ENCODE results near the gene EFNA4. TPM values are rescaled to one million over a fixed set of nuclear protein-coding genes. Genes with fewer than 3 reads are reported as not detected.
A peak's percentile ranks its signal among the peaks of the same experiment; 100 is the strongest.

Gene EFNA4
- total RNA-seq, 1 donor from 2014 or later = 8.9 TPM

DNA sequence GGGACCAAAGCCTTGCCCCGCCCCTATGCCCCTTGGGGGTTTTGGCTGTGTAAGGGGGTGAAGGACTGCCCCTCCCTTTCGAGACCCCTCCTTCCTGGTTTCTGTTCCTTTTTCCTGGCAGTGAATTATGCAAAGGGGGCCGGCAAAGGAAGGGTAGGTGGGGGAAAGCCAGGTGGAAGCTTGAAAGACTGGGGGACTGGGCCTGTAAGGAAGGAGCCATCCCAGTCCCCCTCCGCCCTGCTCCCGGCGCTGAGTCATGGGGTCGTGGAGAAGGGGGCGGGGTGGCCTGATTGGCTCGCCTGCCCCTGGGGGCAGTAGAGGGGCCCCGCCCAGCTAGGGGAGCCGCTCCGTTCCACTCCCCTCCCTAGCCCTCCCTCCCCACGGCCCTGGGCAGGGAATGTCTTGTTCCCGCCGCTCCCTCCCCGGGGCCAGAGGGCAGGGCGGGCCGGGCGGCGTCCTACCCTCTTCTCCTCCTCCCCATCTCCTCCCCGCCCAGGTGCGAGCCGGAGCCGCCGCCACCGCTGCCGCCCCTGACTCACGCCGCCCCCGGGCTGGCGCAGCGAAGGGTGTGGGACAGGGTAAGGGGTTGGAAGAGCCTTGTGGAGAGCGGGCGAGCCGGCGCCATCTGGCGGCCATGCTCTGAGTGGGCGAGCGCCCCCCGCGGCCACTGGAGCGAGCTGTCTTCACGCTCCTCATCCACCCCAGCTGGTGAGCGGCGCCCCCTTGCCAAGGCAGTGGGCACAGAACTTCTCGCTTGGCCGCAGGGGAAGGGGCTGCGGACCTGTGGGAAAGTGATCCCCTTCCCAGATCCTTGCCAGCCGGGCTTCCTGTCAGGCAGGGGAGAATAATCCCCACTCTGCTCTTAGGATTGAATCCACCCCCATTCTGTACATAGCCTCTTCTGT lies 46.2 kb upstream of the EFNA4 start:
- no peaks in the 10 kb centered on the region for H3K27me3 Mint-ChIP-seq (ENCODE audit: low read depth)
- peaks cover 3% of the 10 kb centered on the region for H3K36me3 Mint-ChIP-seq (ENCODE audit: low read depth)
- H3K9me3 Mint-ChIP-seq (ENCODE audit: low read depth) = no peaks in the 10 kb centered on the region
- peak overlapping the region; percentile 56 for H3K4me3 Mint-ChIP-seq (ENCODE audit: unreplicated experiment)
- DNase-seq (ENCODE audit: low spot score) = no peak
- peaks cover 18% of the 10 kb centered on the region for H3K4me1 Mint-ChIP-seq (ENCODE audit: low read depth)
- TF ChIP-seq, protein P1, sequence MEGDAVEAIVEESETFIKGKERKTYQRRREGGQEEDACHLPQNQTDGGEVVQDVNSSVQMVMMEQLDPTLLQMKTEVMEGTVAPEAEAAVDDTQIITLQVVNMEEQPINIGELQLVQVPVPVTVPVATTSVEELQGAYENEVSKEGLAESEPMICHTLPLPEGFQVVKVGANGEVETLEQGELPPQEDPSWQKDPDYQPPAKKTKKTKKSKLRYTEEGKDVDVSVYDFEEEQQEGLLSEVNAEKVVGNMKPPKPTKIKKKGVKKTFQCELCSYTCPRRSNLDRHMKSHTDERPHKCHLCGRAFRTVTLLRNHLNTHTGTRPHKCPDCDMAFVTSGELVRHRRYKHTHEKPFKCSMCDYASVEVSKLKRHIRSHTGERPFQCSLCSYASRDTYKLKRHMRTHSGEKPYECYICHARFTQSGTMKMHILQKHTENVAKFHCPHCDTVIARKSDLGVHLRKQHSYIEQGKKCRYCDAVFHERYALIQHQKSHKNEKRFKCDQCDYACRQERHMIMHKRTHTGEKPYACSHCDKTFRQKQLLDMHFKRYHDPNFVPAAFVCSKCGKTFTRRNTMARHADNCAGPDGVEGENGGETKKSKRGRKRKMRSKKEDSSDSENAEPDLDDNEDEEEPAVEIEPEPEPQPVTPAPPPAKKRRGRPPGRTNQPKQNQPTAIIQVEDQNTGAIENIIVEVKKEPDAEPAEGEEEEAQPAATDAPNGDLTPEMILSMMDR (IDR thresholded peaks at IDR 0.05) = peak; percentile 100
- peak overlapping the region; percentile 69 for H3K27ac Mint-ChIP-seq (ENCODE audit: unreplicated experiment)

DNA sequence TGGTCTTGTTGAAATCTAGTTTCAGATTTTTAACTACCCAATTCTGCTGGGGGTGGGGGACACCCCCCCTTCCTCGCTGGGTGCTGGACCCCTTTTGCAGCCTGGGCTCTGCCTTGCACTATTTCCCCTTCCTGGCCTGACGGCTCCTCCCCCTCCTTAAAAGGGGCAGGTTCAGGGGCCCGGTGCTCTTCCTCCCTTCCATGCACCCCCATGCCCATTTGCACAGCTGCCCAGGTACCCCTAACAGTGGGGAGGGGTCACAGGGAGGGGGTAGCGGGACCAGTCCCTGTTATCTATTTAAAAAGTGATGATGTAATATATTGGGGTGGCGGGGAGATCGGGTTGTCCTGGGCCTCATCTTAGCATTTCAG lies 45.6 kb upstream of the EFNA4 start:
- peaks cover 19% of the 10 kb centered on the region for H3K4me1 Mint-ChIP-seq (ENCODE audit: low read depth)
- no peaks in the 10 kb centered on the region for H3K9me3 Mint-ChIP-seq (ENCODE audit: low read depth)
- H3K4me3 Mint-ChIP-seq (ENCODE audit: unreplicated experiment) = peak overlapping the region; percentile 56
- H3K27me3 Mint-ChIP-seq (ENCODE audit: low read depth) = no peaks in the 10 kb centered on the region
- H3K27ac Mint-ChIP-seq (ENCODE audit: unreplicated experiment) = peak overlapping the region; percentile 36
- TF ChIP-seq, protein P1 (IDR thresholded peaks at IDR 0.05) = peak; percentile 43
- no peak for DNase-seq (ENCODE audit: low spot score)
- peaks cover 3% of the 10 kb centered on the region for H3K36me3 Mint-ChIP-seq (ENCODE audit: low read depth)

GRCh38 chr1:155018617-155019348 lies 44.8 kb upstream of the EFNA4 start:
- H3K36me3 Mint-ChIP-seq (ENCODE audit: low read depth) = peaks cover 3% of the 10 kb centered on the region
- H3K4me3 Mint-ChIP-seq (ENCODE audit: unreplicated experiment) = no peak overlapping the region
- no peaks in the 10 kb centered on the region for H3K9me3 Mint-ChIP-seq (ENCODE audit: low read depth)
- TF ChIP-seq, protein P1 (IDR thresholded peaks at IDR 0.05) = no peak
- H3K4me1 Mint-ChIP-seq (ENCODE audit: low read depth) = peaks cover 19% of the 10 kb centered on the region
- H3K27me3 Mint-ChIP-seq (ENCODE audit: low read depth) = no peaks in the 10 kb centered on the region
- DNase-seq (ENCODE audit: low spot score) = no peak
- no peak overlapping the region for H3K27ac Mint-ChIP-seq (ENCODE audit: unreplicated experiment)

DNA sequence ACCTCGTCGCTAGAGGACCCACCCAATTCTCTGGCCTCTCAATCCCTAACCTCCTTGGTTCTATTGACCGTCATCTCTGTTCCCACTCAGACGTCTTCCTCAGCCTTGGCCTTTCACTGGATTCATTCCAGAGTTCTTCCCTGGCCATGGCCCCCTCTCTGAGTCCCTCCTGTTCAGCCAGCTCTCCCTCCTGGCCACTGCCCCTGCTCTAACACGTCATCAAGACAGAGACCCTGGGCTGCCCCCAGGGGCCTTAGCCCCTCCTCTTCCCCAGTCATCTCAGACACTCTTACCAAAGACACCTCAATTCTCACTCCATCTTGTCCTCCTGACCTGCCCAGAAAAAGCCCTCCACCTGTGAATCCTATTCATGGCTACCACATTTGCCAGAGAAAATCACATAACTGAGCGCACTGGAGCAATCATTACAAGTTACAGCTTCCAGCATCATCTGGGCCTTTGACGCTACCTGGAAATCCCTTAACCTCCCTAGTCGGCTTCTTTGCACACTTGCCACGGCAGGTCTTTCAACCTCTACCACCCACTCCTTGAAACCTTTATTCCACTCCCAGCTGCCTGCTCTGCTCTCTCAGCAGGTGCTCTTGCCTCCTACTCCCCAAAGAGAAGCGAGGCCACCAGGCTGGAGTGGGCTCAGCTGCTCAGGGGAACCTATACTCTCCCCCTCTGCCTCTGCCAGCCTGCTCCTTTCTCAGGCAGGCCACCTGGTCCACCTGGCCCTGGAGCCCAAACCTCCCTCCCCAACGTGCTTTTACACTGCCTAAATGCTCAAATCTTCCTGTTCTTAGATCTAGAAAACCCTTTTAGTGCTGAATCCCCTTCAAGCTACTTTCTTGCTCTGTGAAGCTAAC lies 43.9 kb upstream of the EFNA4 start:
- TF ChIP-seq, protein P1 (IDR thresholded peaks at IDR 0.05) = no peak
- no peak for DNase-seq (ENCODE audit: low spot score)
- Mint-ChIP-seq H3K27me3 (ENCODE audit: low read depth) (no peaks in the 10 kb centered on the region), H3K4me3 (ENCODE audit: unreplicated experiment) (no peak overlapping the region), H3K4me1 (ENCODE audit: low read depth) (peaks cover 19% of the 10 kb centered on the region), H3K36me3 (ENCODE audit: low read depth) (peaks cover 3% of the 10 kb centered on the region), H3K27ac (ENCODE audit: unreplicated experiment) (peak overlapping the region; percentile 43), H3K9me3 (ENCODE audit: low read depth) (no peaks in the 10 kb centered on the region)
